Left ventricle myocardium inferior (tissue), 1 donor: ENCODE data around the gene DDIT3. TPM values are rescaled to one million over a fixed set of nuclear protein-coding genes. Genes with fewer than 3 reads are reported as not detected.

Experiments used
- DNase-seq: peaks from one replicate; pipeline ENCODE4 v3.0.0-alpha.2; 2020
- H3K27ac ChIP-seq: fragments of 200-600 bp; replicated peaks from 2 replicates; pipeline ENCODE4 v1.8.0; 2021
- H3K27me3 ChIP-seq: fragments of 200-600 bp; 2 replicates; pipeline ENCODE4 v1.8.0; 2021; ENCODE audit warnings: low read depth
- H3K36me3 ChIP-seq: fragments of 200-600 bp; 2 replicates; pipeline ENCODE4 v1.8.0; 2021
- H3K4me1 ChIP-seq: fragments of 200-600 bp; 2 replicates; pipeline ENCODE4 v1.8.0; 2021
- H3K4me3 ChIP-seq: fragments of 200-600 bp; 2 replicates; pipeline ENCODE4 v1.8.0; 2021; ENCODE audit warnings: mild to moderate bottlenecking, moderate library complexity
- H3K9me3 ChIP-seq: fragments of 200-600 bp; replicated peaks from 2 replicates; pipeline ENCODE4 v1.8.0; 2021
- CTCF ChIP-seq: fragments of 200-600 bp; IDR thresholded peaks from 2 replicates; pipeline ENCODE4 v1.8.0; 2021; ENCODE audit warnings: antibody characterized with exemption, mild to moderate bottlenecking, borderline replicate concordance
- intact Hi-C: fragments of 100-400 bp; cut with micrococcal nuclease; formaldehyde crosslinking; loops from one replicate; pipeline ENCODE4 v1.11.0; 2022
- total RNA-seq: library from RNA; stranded (reverse); fragmentation: NEBNext Ultra II Directional; extraction: Animal tissue kit (Norgen Biotek cat#: 25700); gene quantifications from one replicate; pipeline ENCODE4 v1.2.1, GENCODE V29; 2021
- donor health status: DM: no; HTN: yes; CAD: no; lungs with severe emphysema.

The DDIT3 gene
- total RNA-seq, 1 donor from 2014 or later, result 20.4 TPM

- Histone ChIP-seq H3K9me3 (no peaks in the 10 kb centered on the region), H3K27ac (no peak overlapping the region), H3K4me1 (peaks cover 9% of the 10 kb centered on the region), H3K27me3 (peaks cover 66% of the 10 kb centered on the region), H3K4me3 (no peak overlapping the region), H3K36me3 (no peaks in the 10 kb centered on the region)
- no peak for DNase-seq
- intact Hi-C loops, result no loop called here
- TF ChIP-seq CTCF, result no peak
Measured at GRCh38 chr12:57552835-57553313, 32.6 kb upstream of the DDIT3 start.

GRCh38 chr12:57552306-57552651 is 32.0 kb upstream of the DDIT3 start:
- H3K4me3 ChIP-seq, result no peak overlapping the region
- peaks cover 67% of the 10 kb centered on the region for H3K27me3 ChIP-seq
- no peak overlapping the region for H3K27ac ChIP-seq
- no peak for DNase-seq
- H3K4me1 ChIP-seq, result peaks cover 9% of the 10 kb centered on the region
- H3K36me3 ChIP-seq, result no peaks in the 10 kb centered on the region
- TF ChIP-seq CTCF, result no peak
- intact Hi-C loops, result no loop called here
- no peaks in the 10 kb centered on the region for H3K9me3 ChIP-seq

- intact Hi-C loops, result no loop called here
- Histone ChIP-seq H3K4me1 (peaks cover 11% of the 10 kb centered on the region), H3K9me3 (no peaks in the 10 kb centered on the region), H3K27ac (no peak overlapping the region), H3K36me3 (no peaks in the 10 kb centered on the region), H3K4me3 (no peak overlapping the region), H3K27me3 (peaks cover 67% of the 10 kb centered on the region)
- TF ChIP-seq CTCF, result no peak
- DNase-seq, result no peak
Measured at GRCh38 chr12:57551637-57552305, 31.5 kb upstream of the DDIT3 start.

- no peak overlapping the region for H3K27ac ChIP-seq
- no peak for DNase-seq
- peak overlapping the region; percentile 62 for H3K4me3 ChIP-seq
- peaks cover 20% of the 10 kb centered on the region for H3K4me1 ChIP-seq
- peaks cover 67% of the 10 kb centered on the region for H3K27me3 ChIP-seq
- H3K9me3 ChIP-seq, result no peaks in the 10 kb centered on the region
- no peaks in the 10 kb centered on the region for H3K36me3 ChIP-seq
- no peak for TF ChIP-seq CTCF
- intact Hi-C loops, result no loop called here
Measured at GRCh38 chr12:57550641-57551549, 30.6 kb upstream of the DDIT3 start.

GRCh38 chr12:57549909-57550640 is 29.8 kb upstream of the DDIT3 start, which contains the start of gene KIF5A:
Gene KIF5A, plus strand, starts transcription at chr12:57550044. Its CDS starts 228 bp downstream, at chr12:57550272.
- Histone ChIP-seq H3K27ac (no peak within 1 kb of the TSS), H3K27me3 (peaks cover 66% of the 10 kb centered on the region)
- intact Hi-C loops, result no loop called here

More at GRCh38 chr12:57549909-57550640, 29.8 kb upstream of the DDIT3 start, which contains the start of gene KIF5A:
- TF ChIP-seq CTCF, result no peak
- Histone ChIP-seq H3K36me3 (no peaks in the 10 kb centered on the region), H3K4me1 (peaks cover 28% of the 10 kb centered on the region), H3K4me3 (peak within 1 kb of the TSS; percentile 62), H3K9me3 (no peaks in the 10 kb centered on the region)
- DNase-seq, result no peak
